MCF 10A (cell line): ENCODE results near the gene CCDC61. TPM values are rescaled to one million over a fixed set of nuclear protein-coding genes. Genes with fewer than 3 reads are reported as not detected.

Experiments
- BruUV-seq: library from RNA; stranded (reverse); fragments of 400-500 nt; replicated peaks from 2 replicates; lab custom pipeline; 2021; lab: Mats Ljungman, UMichigan
- CTCF ChIA-PET: fragments of 300-600 bp; sonication (Branson Sonifier 250); formaldehyde crosslinking; extraction: SDS; loops from one replicate; lab custom pipeline; 2021; ENCODE audit warnings: antibody characterized with exemption, inconsistent platforms; lab: Yijun Ruan, JAX
- POLR2A ChIA-PET: fragments of 300-600, 350-650 bp; sonication (Branson Sonifier 250); formaldehyde crosslinking; extraction: SDS; loops from one replicate; lab custom pipeline; 2020; ENCODE audit warnings: antibody characterized with exemption, inconsistent platforms; lab: Yijun Ruan, JAX
- DNase-seq: peaks from one replicate; pipeline ENCODE4 v3.0.0-alpha.2; 2018; ENCODE audit not compliant: unreplicated experiment
- H3K27ac Mint-ChIP-seq: one replicate; pipeline ENCODE4 v1.8.0; 2022; ENCODE audit warnings: mild to moderate bottlenecking, low read depth, mixed read lengths; ENCODE audit not compliant: unreplicated experiment
- H3K27me3 Mint-ChIP-seq: one replicate; pipeline ENCODE4 v1.8.0; 2022; ENCODE audit warnings: mixed read lengths; ENCODE audit not compliant: insufficient read depth, unreplicated experiment
- H3K36me3 Mint-ChIP-seq: one replicate; pipeline ENCODE4 v1.8.0; 2022; ENCODE audit warnings: mild to moderate bottlenecking, moderate library complexity, mixed read lengths; ENCODE audit not compliant: insufficient read depth, unreplicated experiment
- H3K4me1 Mint-ChIP-seq: one replicate; pipeline ENCODE4 v1.8.0; 2022; ENCODE audit warnings: mixed read lengths; ENCODE audit not compliant: insufficient read depth, unreplicated experiment
- H3K4me3 Mint-ChIP-seq: one replicate; pipeline ENCODE4 v1.8.0; 2022; ENCODE audit warnings: mild to moderate bottlenecking, moderate library complexity, mixed read lengths; ENCODE audit not compliant: unreplicated experiment
- H3K9me3 Mint-ChIP-seq: one replicate; pipeline ENCODE4 v1.8.0; 2022; ENCODE audit warnings: mixed read lengths; ENCODE audit not compliant: unreplicated experiment
- CTCF ChIP-seq: fragments of 200-600 bp; IDR thresholded peaks from one replicate; pipeline ENCODE4 v1.8.0; 2022; ENCODE audit warnings: antibody characterized with exemption, mild to moderate bottlenecking; ENCODE audit not compliant: unreplicated experiment
- intact Hi-C: fragments of 100-400 bp; cut with micrococcal nuclease; formaldehyde crosslinking; loops from 2 replicates; pipeline ENCODE4 v1.14.1; 2022
- total RNA-seq: library from RNA; stranded (reverse); gene quantifications from 2 replicates; pipeline ENCODE4 v1.2.3, GENCODE V29; 2022

CCDC61 gene
- total RNA-seq, 1 experiment from 2014 or later: 18.9 TPM

- POLR2A ChIA-PET: interaction anchor here (1.0 to 1.1 kb wide), 2 partner anchors 30 to 32 kb away, joined by 3 to 5 read pairs; no protein-coding TSS in a partner anchor
- CTCF ChIA-PET: interaction anchor here (1.0 to 2.2 kb wide), 3 partner anchors 41 to 43 kb away, joined by 3 to 9 read pairs (median 4); no protein-coding TSS in a partner anchor
- no peak for DNase-seq
- Mint-ChIP-seq H3K27me3 (peaks cover 11% of the 10 kb centered on the region), H3K4me1 (peaks cover 8% of the 10 kb centered on the region), H3K27ac (no peak overlapping the region), H3K4me3 (no peak overlapping the region), H3K9me3 (no peaks in the 10 kb centered on the region), H3K36me3 (no peaks in the 10 kb centered on the region)
- TF ChIP-seq CTCF: no peak
- BruUV-seq: no TSS peak
- intact Hi-C loops: no loop called here
These were observed 40.9 kb downstream of the CCDC61 start for GRCh38 chr19:46035986-46036743.

- no TSS peak for BruUV-seq
These were observed 41.5 kb downstream of the CCDC61 start for GRCh38 chr19:46036744-46037128.

GRCh38 chr19:46040125-46040524 is 44.9 kb downstream of the CCDC61 start:
- DNase-seq: no peak
- peaks cover 37% of the 10 kb centered on the region for H3K27me3 Mint-ChIP-seq
- peaks cover 12% of the 10 kb centered on the region for H3K4me1 Mint-ChIP-seq
- POLR2A ChIA-PET: interaction anchor here (0.5 to 3.5 kb wide), 4 partner anchors 22 to 104 kb away, joined by 3 to 17 read pairs (median 6); no protein-coding TSS in a partner anchor
- CTCF ChIA-PET: interaction anchor here (0.5 to 4.2 kb wide), 7 partner anchors 11 to 307 kb away, joined by 3 to 28 read pairs (median 6); no protein-coding TSS in a partner anchor
- no peaks in the 10 kb centered on the region for H3K9me3 Mint-ChIP-seq
- BruUV-seq: no TSS peak
- H3K27ac Mint-ChIP-seq: no peak overlapping the region
- no peaks in the 10 kb centered on the region for H3K36me3 Mint-ChIP-seq
- intact Hi-C loops: no loop called here
- no peak for TF ChIP-seq CTCF
- no peak overlapping the region for H3K4me3 Mint-ChIP-seq

More at GRCh38 chr19:46036744-46037128, 41.5 kb downstream of the CCDC61 start:
- no peak for TF ChIP-seq CTCF
- H3K27me3 Mint-ChIP-seq: peaks cover 13% of the 10 kb centered on the region
- ChIA-PET POLR2A (interaction anchor here (0.7 to 1.1 kb wide), 3 partner anchors 29 to 43 kb away, joined by 3 to 5 read pairs (median 3); no protein-coding TSS in a partner anchor), CTCF (interaction anchor here (0.7 to 2.2 kb wide), 4 partner anchors 15 to 152 kb away, joined by 3 to 9 read pairs (median 3); no protein-coding TSS in a partner anchor)
- no peaks in the 10 kb centered on the region for H3K36me3 Mint-ChIP-seq
- H3K27ac Mint-ChIP-seq: no peak overlapping the region
- no peak for DNase-seq
- no peaks in the 10 kb centered on the region for H3K9me3 Mint-ChIP-seq
- H3K4me1 Mint-ChIP-seq: peaks cover 12% of the 10 kb centered on the region
- intact Hi-C loops: no loop called here
- H3K4me3 Mint-ChIP-seq: no peak overlapping the region

GRCh38 chr19:46040952-46041500 is 45.8 kb downstream of the CCDC61 start, which contains the start of gene IGFL4:
Gene IGFL4 (minus strand): TSS chr19:46041002. CDS start chr19:46040962, 40 bp downstream.
- Mint-ChIP-seq H3K36me3 (no peaks in the 10 kb centered on the region), H3K9me3 (no peaks in the 10 kb centered on the region), H3K4me1 (peaks cover 12% of the 10 kb centered on the region), H3K4me3 (no peak within 1 kb of the TSS), H3K27ac (no peak within 1 kb of the TSS), H3K27me3 (peaks cover 46% of the 10 kb centered on the region)
- CTCF ChIA-PET: interaction anchor here (0.6 to 4.2 kb wide), 6 partner anchors 12 to 1567 kb away, joined by 3 to 28 read pairs (median 6); no protein-coding TSS in a partner anchor
- peak; percentile 51 for DNase-seq
- intact Hi-C loops: loop anchor here (1.0 kb wide), 1 partner anchor 29 kb away; no protein-coding TSS in a partner anchor
- no peak for TF ChIP-seq CTCF
- POLR2A ChIA-PET: interaction anchor here (0.7 to 3.5 kb wide), 7 partner anchors 9 to 29 kb away, joined by 3 to 17 read pairs (median 7); no protein-coding TSS in a partner anchor
- no TSS peak for BruUV-seq
